ENCODE data around the gene FASN.

Gene FASN

DNA sequence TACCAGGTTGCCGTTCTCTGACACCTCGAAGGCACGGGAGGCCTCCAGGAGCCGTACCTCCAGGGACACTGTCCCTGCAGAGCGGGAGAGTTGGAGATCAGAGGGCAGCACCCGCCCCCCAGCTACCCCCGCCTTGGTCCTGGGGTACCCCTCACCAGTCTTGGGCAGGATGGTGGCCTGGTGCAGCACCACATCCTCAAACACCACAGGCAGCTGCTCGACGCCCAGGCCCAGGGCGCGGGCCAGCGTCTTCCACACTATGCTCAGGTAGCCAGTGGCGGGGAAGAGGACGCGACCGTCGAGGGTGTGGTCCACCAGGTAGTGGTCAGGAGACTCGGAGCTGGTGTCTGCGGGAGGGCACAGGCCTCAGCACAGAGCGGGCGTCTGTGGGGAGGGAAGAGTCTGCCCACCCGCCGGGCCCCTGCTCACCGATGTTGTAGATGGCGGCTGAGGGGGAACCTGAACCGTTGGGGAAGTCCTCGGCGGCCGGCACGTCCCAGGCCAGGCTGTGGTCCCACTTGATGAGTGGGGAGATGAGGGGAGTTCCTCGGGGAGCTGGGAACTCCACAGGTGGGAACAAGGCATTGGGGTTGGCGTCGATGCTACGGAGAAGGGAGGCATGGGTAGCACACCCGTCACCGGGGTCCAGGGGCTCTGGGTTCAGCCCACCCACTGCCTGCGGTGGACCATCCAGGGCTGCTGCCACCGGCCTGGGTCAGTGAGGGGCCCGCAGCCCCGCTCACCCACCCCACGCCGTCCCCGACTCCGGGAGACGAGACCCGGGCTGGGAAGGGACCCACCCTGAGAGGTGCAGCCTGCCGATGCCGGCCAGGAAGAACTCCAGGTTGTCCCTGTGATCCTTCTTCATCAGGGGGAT, 9.8 kb downstream of the FASN start:
- H2AFZ ChIP-seq (ENCODE audit: low read depth, low read length), result no peak overlapping the region
- no peak overlapping the region for H3K27ac ChIP-seq (ENCODE audit: low read length)
- H3K9me3 ChIP-seq (ENCODE audit: insufficient read depth, low read length), result no peaks in the 10 kb centered on the region
- no peak overlapping the region for H3K4me2 ChIP-seq (ENCODE audit: low read length)
- TF ChIP-seq, protein P1, sequence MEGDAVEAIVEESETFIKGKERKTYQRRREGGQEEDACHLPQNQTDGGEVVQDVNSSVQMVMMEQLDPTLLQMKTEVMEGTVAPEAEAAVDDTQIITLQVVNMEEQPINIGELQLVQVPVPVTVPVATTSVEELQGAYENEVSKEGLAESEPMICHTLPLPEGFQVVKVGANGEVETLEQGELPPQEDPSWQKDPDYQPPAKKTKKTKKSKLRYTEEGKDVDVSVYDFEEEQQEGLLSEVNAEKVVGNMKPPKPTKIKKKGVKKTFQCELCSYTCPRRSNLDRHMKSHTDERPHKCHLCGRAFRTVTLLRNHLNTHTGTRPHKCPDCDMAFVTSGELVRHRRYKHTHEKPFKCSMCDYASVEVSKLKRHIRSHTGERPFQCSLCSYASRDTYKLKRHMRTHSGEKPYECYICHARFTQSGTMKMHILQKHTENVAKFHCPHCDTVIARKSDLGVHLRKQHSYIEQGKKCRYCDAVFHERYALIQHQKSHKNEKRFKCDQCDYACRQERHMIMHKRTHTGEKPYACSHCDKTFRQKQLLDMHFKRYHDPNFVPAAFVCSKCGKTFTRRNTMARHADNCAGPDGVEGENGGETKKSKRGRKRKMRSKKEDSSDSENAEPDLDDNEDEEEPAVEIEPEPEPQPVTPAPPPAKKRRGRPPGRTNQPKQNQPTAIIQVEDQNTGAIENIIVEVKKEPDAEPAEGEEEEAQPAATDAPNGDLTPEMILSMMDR (IDR thresholded peaks at IDR 0.05; ENCODE audit: low read depth, low read length), result no peak
- TF ChIP-seq EZH2phosphoT487 (IDR thresholded peaks at IDR 0.05; ENCODE audit: low read depth), result no peak
- no peak overlapping the region for H3K4me3 ChIP-seq (ENCODE audit: low read length)
- H3K4me1 ChIP-seq (ENCODE audit: low read length), result no peaks in the 10 kb centered on the region
- peaks cover 17% of the 10 kb centered on the region; the same call in 1 of the 2 replicates for H4K20me1 ChIP-seq (ENCODE audit: insufficient read depth, low read length)
- no peak overlapping the region for H3K9ac ChIP-seq (ENCODE audit: low read length)
- H3K36me3 ChIP-seq (replicated peaks; ENCODE audit: low read depth, low read length), result peaks cover 84% of the 10 kb centered on the region
- H3K79me2 ChIP-seq (ENCODE audit: low read length), result peaks cover 8% of the 10 kb centered on the region
- H3K27me3 ChIP-seq (ENCODE audit: low read depth, low read length), result no peaks in the 10 kb centered on the region

DNA sequence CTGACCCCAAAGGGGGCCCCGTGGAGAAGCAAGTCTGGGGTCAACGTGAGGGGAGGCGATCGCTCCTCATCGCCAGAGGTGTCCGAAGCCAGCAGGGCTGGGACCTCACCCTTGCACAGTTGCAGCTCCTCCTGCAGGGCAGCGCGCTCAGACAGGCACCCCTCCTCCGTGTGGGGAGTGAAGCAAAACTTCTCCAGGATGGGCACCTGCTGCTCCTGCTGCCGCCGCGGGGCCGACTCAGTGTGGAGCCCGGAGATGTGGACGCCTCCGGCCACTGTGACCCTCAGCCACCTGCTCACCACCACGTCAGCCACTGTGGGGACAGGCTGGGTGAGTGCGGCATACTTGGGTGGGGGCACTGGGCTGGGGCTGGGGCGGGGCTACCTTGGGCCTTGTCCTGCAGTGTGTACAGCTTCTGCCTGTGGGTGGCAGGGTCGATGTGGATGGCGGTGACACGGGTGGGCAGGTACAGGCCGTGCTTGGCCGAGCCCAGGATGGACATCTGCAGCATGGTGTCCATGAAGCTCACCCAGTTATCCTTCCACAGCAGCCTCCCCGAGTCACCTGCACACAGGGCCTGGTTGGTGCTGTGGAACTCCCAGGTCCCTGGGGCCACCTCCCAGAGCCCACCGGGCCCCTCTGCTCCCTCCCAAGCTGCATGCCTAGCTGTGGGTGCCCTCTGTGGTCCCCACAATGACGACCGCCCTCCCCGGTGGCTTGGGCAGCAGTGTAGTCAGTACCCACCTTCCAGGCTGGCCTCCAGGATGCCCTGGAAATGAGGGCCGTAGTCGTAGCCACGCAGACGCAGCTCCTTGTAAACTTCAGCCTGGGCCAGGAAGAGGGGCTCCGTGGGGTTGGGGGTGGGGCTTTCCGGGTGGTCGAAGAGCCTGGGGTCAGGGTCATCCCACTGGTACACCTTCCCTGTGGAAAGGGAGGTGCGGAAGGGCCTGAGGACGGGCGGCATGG, 10.8 kb downstream of the FASN start:
- H3K36me3 ChIP-seq (replicated peaks; ENCODE audit: low read depth, low read length), result peaks cover 84% of the 10 kb centered on the region
- TF ChIP-seq EZH2phosphoT487 (IDR thresholded peaks at IDR 0.05; ENCODE audit: low read depth), result no peak
- TF ChIP-seq, protein P1 (IDR thresholded peaks at IDR 0.05; ENCODE audit: low read depth, low read length), result no peak
- peaks cover 15% of the 10 kb centered on the region; the same call in 1 of the 2 replicates for H4K20me1 ChIP-seq (ENCODE audit: insufficient read depth, low read length)
- no peak overlapping the region for H3K27ac ChIP-seq (ENCODE audit: low read length)
- H3K4me3 ChIP-seq (ENCODE audit: low read length), result no peak overlapping the region
- H3K4me1 ChIP-seq (ENCODE audit: low read length), result no peaks in the 10 kb centered on the region
- no peak overlapping the region for H3K9ac ChIP-seq (ENCODE audit: low read length)
- H3K27me3 ChIP-seq (ENCODE audit: low read depth, low read length), result no peaks in the 10 kb centered on the region
- H2AFZ ChIP-seq (ENCODE audit: low read depth, low read length), result no peak overlapping the region
- H3K9me3 ChIP-seq (ENCODE audit: insufficient read depth, low read length), result no peaks in the 10 kb centered on the region
- H3K79me2 ChIP-seq (ENCODE audit: low read length), result peaks cover 2% of the 10 kb centered on the region; the same call in 1 of the 2 replicates
- no peak overlapping the region for H3K4me2 ChIP-seq (ENCODE audit: low read length)

DNA sequence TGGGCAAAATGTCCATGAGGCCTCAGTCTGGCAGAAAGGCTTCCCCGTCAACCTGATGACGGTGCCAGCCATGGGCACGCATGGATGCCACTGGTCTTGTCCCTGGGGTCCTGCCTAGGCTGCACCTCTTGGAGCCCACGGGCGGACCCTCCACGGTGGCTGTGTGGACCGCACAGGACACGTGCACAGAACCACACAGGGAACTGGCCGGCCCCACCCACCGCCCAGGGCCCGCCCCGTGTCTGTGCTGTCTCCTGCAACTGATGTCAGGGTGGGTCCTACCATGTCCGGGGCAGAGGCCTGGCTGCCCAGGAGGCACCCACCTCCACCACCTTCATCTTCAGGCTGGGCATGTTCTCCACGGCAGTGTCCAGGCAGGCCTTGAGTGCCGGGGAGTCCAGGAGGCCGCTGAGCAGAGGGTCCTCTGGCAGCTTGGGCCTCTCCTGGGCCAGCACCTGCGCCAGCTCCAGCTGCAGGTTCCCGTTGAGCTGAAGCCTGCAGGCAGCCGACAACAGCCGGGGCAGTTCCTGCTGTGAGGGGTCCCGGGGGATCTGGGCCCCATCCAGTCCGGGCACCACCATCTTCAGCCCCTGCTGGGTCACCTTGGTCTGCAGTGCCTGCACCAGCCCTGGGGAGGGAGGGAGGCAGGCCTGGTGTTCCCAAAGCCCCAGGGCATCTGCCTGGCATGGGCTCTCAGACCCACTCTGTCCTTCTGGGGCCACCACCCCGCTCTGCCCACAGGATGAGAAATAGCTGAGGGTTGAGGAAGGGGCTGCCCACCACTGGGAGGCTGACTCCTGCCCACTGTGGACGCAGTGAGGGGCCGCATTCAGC, 11.9 kb downstream of the FASN start:
- peaks cover 16% of the 10 kb centered on the region; the same call in 1 of the 2 replicates for H4K20me1 ChIP-seq (ENCODE audit: insufficient read depth, low read length)
- no peak overlapping the region for H3K4me2 ChIP-seq (ENCODE audit: low read length)
- H3K9ac ChIP-seq (ENCODE audit: low read length), result no peak overlapping the region
- no peaks in the 10 kb centered on the region for H3K4me1 ChIP-seq (ENCODE audit: low read length)
- H3K4me3 ChIP-seq (ENCODE audit: low read length), result no peak overlapping the region
- H3K27ac ChIP-seq (ENCODE audit: low read length), result no peak overlapping the region
- H3K27me3 ChIP-seq (ENCODE audit: low read depth, low read length), result no peaks in the 10 kb centered on the region
- H3K36me3 ChIP-seq (replicated peaks; ENCODE audit: low read depth, low read length), result peaks cover 81% of the 10 kb centered on the region
- H3K79me2 ChIP-seq (ENCODE audit: low read length), result no peaks in the 10 kb centered on the region
- no peak for TF ChIP-seq EZH2phosphoT487 (IDR thresholded peaks at IDR 0.05; ENCODE audit: low read depth)
- TF ChIP-seq, protein P1 (IDR thresholded peaks at IDR 0.05; ENCODE audit: low read depth, low read length), result no peak
- H2AFZ ChIP-seq (ENCODE audit: low read depth, low read length), result no peak overlapping the region
- no peaks in the 10 kb centered on the region for H3K9me3 ChIP-seq (ENCODE audit: insufficient read depth, low read length)
